ENCODE measurements around the gene TOMM5. TPM values are rescaled to one million over a fixed set of nuclear protein-coding genes. Genes with fewer than 3 reads are reported as not detected.

TOMM5 gene
- total and polyA plus RNA-seq, 2 of the 4 experiments (the other 2 are of a cell fraction): 159 to 206 TPM

DNA sequence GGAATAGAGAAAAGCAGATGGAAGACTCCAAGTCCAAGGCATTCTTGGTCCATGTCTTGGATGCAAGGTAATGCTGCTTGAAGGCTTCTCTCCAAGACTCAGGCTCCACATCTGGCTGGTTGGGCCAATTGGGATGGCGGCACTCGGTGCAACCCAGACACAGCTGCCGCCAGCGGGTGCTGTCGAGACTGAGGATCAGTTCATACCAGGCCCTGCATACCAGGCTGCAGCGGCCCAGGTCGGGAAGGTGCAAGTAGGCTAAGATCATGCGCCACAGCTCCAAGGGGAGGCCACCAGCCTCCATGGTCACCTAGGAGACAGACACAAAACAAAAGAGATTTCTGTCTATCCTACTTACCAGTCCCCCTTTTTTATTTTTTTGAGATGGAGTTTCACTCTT is 50.9 kb downstream of the TOMM5 start:
- no peaks in the 10 kb centered on the region for H3K9me1 ChIP-seq (ENCODE audit: insufficient read depth, low read length)
- intact Hi-C loops (cut with micrococcal nuclease): no loop called here
- H2AK9ac ChIP-seq (replicated peaks; ENCODE audit: low read depth, low read length, poor library complexity): no peak overlapping the region
- no peak overlapping the region for H3K4me3 ChIP-seq (ENCODE audit: insufficient read depth, low read depth, low read length)
- BruUV-seq (replicated peaks): no TSS peak
- DNase-seq: no peak
- H2BK5ac ChIP-seq (ENCODE audit: low read depth, low read length, poor library complexity, severe bottlenecking): no peak overlapping the region
- H2AFZ ChIP-seq (replicated peaks; ENCODE audit: low read length, poor library complexity): no peak overlapping the region
- no peaks in the 10 kb centered on the region for H3K27me3 ChIP-seq (ENCODE audit: control insufficient read depth, insufficient read depth, low read length)
- no peak overlapping the region for H3K9ac ChIP-seq (ENCODE audit: low read depth, low read length)
- H2BK20ac ChIP-seq (ENCODE audit: low read depth, low read length): no peak overlapping the region
- no peak overlapping the region for H4K8ac ChIP-seq (ENCODE audit: low read depth in 2 of 2, low read length in 2 of 2)
- 97% methylated on average over 6 of the region's 8 CpGs; no CpG with 5 or more reads in 1 of the 2 experiments for WGBS, 2 experiments (ENCODE audit: extremely low coverage in 2 of 2, insufficient read length in 1 of 2)
- no peaks in the 10 kb centered on the region for H4K20me1 ChIP-seq (ENCODE audit: insufficient read depth, low read length)
- TF ChIP-seq, protein P1, sequence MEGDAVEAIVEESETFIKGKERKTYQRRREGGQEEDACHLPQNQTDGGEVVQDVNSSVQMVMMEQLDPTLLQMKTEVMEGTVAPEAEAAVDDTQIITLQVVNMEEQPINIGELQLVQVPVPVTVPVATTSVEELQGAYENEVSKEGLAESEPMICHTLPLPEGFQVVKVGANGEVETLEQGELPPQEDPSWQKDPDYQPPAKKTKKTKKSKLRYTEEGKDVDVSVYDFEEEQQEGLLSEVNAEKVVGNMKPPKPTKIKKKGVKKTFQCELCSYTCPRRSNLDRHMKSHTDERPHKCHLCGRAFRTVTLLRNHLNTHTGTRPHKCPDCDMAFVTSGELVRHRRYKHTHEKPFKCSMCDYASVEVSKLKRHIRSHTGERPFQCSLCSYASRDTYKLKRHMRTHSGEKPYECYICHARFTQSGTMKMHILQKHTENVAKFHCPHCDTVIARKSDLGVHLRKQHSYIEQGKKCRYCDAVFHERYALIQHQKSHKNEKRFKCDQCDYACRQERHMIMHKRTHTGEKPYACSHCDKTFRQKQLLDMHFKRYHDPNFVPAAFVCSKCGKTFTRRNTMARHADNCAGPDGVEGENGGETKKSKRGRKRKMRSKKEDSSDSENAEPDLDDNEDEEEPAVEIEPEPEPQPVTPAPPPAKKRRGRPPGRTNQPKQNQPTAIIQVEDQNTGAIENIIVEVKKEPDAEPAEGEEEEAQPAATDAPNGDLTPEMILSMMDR (conservative IDR thresholded peaks at IDR 0.05; ENCODE audit: low read depth, low read length): no peak
- TF ChIP-seq, protein P2, sequence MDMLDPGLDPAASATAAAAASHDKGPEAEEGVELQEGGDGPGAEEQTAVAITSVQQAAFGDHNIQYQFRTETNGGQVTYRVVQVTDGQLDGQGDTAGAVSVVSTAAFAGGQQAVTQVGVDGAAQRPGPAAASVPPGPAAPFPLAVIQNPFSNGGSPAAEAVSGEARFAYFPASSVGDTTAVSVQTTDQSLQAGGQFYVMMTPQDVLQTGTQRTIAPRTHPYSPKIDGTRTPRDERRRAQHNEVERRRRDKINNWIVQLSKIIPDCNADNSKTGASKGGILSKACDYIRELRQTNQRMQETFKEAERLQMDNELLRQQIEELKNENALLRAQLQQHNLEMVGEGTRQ (IDR thresholded peaks at IDR 0.05; ENCODE audit: low read depth, low read length): no peak
- TF ChIP-seq RAD21 (IDR thresholded peaks at IDR 0.05; ENCODE audit: low read length) (no peak), POLR2A (IDR thresholded peaks at IDR 0.05; ENCODE audit: low read depth, low read length) (no peak), NFE2L2 (IDR thresholded peaks at IDR 0.05; ENCODE audit: low read depth, low read length) (no peak), BHLHE40 (IDR thresholded peaks at IDR 0.05; ENCODE audit: low read depth, low read length) (no peak), CEBPB (IDR thresholded peaks at IDR 0.05; ENCODE audit: low read depth, low read length) (no peak), MAFK (IDR thresholded peaks at IDR 0.05; ENCODE audit: low read depth, low read length) (no peak), FOS (IDR thresholded peaks at IDR 0.05; ENCODE audit: low read depth, low read length) (no peak), MAZ (IDR thresholded peaks at IDR 0.05; ENCODE audit: borderline replicate concordance, low read depth, low read length) (no peak), MXI1 (IDR thresholded peaks at IDR 0.05; ENCODE audit: borderline replicate concordance, low read depth, low read length) (no peak), RFX5 (IDR thresholded peaks at IDR 0.05; ENCODE audit: low read depth, low read length) (no peak), SMC3 (IDR thresholded peaks at IDR 0.05; ENCODE audit: low read depth, low read length) (no peak), RCOR1 (IDR thresholded peaks at IDR 0.05; ENCODE audit: insufficient replicate concordance, low read length) (no peak), CHD1 (IDR thresholded peaks at IDR 0.05; ENCODE audit: low read depth, low read length) (no peak)
- TF ChIP-seq, protein P3, sequence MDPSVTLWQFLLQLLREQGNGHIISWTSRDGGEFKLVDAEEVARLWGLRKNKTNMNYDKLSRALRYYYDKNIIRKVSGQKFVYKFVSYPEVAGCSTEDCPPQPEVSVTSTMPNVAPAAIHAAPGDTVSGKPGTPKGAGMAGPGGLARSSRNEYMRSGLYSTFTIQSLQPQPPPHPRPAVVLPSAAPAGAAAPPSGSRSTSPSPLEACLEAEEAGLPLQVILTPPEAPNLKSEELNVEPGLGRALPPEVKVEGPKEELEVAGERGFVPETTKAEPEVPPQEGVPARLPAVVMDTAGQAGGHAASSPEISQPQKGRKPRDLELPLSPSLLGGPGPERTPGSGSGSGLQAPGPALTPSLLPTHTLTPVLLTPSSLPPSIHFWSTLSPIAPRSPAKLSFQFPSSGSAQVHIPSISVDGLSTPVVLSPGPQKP (IDR thresholded peaks at IDR 0.05; ENCODE audit: borderline replicate concordance, low read depth, low read length): no peak
- peaks cover 0 to 7% of the 10 kb centered on the region in 2 experiments; a peak in 1 of 4 replicates for H3K79me1 ChIP-seq (ENCODE audit: low read depth in 1 of 2, low read length in 2 of 2)
- no peak overlapping the region for H2AK5ac ChIP-seq (ENCODE audit: low read depth, low read length)
- no peak overlapping the region for H2BK120ac ChIP-seq (ENCODE audit: low read depth, low read length)
- CTCF ChIA-PET: no interaction called here
- dilution Hi-C loops (cut with HindIII; ENCODE audit: low sequenced_read_pairs, unreplicated experiment): no loop called here
- H2BK15ac ChIP-seq (ENCODE audit: low read depth, low read length): no peak overlapping the region
- H3K18ac ChIP-seq (ENCODE audit: low read depth, low read length): no peak overlapping the region
- no peak overlapping the region for H3K4ac ChIP-seq (ENCODE audit: low read depth, low read length)
- H3K4me1 ChIP-seq (ENCODE audit: control insufficient read depth, insufficient read depth, low read length): no peaks in the 10 kb centered on the region
- no peak overlapping the region for H3K23ac ChIP-seq (ENCODE audit: low read depth, low read length)
- H3K36me3 ChIP-seq (ENCODE audit: control insufficient read depth, insufficient read depth, low read length): peaks cover 23% of the 10 kb centered on the region
- no peak overlapping the region for H3K56ac ChIP-seq (ENCODE audit: extremely low read depth, insufficient read depth, low read length)
- POLR2A ChIA-PET (ENCODE audit: unreplicated experiment): no interaction called here
- no peak overlapping the region for H4K91ac ChIP-seq (ENCODE audit: insufficient read depth, low read depth, low read length)
- ATAC-seq (ENCODE audit: low read depth): no peak
- H3K9me3 ChIP-seq (ENCODE audit: control insufficient read depth, insufficient read depth, low read length): no peaks in the 10 kb centered on the region
- no peak overlapping the region for H3K4me2 ChIP-seq (ENCODE audit: low read depth, low read length)
- H3K27ac ChIP-seq (ENCODE audit: insufficient read depth, low read length): no peak overlapping the region
- in situ Hi-C loops (cut with MboI; ENCODE audit: low sequenced_read_pairs): no loop called here
- no peak overlapping the region for H3K14ac ChIP-seq (replicated peaks; ENCODE audit: low read depth, low read length)
- H4K5ac ChIP-seq (ENCODE audit: low read depth, low read length): no peak overlapping the region
